ENCODE measurements around the gene PNLIP. TPM values are rescaled to one million over a fixed set of nuclear protein-coding genes. Genes with fewer than 3 reads are reported as not detected.

The PNLIP gene
- total and polyA plus RNA-seq, 8 donors = 1,789 to 39,320 (median 9,967) TPM

DNA sequence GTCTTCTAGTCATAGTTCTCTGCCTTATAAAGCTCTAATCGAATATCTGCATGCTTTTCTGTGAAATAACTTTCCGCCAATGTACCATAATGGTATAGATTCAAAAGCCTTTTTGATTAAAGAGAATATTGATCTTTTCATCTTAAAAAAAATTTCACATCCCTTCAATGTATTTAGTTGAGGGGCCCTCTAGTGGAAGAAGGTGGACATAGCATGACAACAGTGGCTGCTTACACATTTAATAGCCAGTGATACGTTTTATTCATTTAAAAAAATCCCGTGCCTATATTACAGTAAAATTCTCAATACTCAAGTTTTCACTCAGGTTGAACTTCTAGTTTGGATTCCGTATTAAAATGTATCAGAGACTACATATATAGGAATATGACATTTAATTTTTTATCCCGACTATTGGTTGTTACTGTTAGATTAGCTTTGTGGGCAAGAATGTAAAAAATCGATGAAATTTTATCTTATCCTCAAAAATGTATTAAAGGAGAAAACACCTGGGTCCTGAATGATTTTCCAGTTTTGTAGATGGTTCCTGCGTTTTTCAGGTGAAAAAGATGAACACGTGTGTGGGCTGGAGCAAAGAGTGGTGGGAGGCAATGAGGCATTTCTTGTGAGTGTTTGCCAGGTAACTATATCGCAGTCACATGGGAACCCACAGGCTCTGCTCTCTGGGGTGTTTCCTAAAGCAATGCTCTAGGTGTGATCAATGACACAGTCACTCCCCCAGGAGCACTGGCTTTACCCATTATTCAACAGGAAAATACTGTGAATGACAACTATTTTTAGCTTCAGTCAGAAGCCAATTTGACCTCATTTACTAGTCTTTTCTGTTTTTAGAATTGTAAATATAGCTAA, 24.1 kb upstream of the PNLIP start:
- H3K36me3 ChIP-seq = no peaks in the 10 kb centered on the region
- peak overlapping the region; percentile 10 to 83 (median 41) for H3K27ac ChIP-seq
- peaks cover 4 to 28% (median 6%) of the 10 kb centered on the region in 3 donors for H3K4me1 ChIP-seq
- TF ChIP-seq, protein P1, sequence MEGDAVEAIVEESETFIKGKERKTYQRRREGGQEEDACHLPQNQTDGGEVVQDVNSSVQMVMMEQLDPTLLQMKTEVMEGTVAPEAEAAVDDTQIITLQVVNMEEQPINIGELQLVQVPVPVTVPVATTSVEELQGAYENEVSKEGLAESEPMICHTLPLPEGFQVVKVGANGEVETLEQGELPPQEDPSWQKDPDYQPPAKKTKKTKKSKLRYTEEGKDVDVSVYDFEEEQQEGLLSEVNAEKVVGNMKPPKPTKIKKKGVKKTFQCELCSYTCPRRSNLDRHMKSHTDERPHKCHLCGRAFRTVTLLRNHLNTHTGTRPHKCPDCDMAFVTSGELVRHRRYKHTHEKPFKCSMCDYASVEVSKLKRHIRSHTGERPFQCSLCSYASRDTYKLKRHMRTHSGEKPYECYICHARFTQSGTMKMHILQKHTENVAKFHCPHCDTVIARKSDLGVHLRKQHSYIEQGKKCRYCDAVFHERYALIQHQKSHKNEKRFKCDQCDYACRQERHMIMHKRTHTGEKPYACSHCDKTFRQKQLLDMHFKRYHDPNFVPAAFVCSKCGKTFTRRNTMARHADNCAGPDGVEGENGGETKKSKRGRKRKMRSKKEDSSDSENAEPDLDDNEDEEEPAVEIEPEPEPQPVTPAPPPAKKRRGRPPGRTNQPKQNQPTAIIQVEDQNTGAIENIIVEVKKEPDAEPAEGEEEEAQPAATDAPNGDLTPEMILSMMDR (IDR thresholded peaks at IDR 0.05) = peak; percentile 33 to 82 (median 72)
- WGBS, 2 donors = 11 to 13% methylated on average over 10 of the region's 10 CpGs
- FAIRE-seq = peak; percentile 45
- intact Hi-C loops (cut with DNase I) = no loop called here
- DNase-seq = peak in 3 of 6 donors; percentile 49 to 55 (median 54)
- no peaks in the 10 kb centered on the region for H3K27me3 ChIP-seq
- peak; percentile 62 to 84 (median 80) for ATAC-seq
- no peaks in the 10 kb centered on the region for H3K9me3 ChIP-seq
- peak overlapping the region in 1 of 4 donors; percentile 12 for H3K4me3 ChIP-seq

DNA sequence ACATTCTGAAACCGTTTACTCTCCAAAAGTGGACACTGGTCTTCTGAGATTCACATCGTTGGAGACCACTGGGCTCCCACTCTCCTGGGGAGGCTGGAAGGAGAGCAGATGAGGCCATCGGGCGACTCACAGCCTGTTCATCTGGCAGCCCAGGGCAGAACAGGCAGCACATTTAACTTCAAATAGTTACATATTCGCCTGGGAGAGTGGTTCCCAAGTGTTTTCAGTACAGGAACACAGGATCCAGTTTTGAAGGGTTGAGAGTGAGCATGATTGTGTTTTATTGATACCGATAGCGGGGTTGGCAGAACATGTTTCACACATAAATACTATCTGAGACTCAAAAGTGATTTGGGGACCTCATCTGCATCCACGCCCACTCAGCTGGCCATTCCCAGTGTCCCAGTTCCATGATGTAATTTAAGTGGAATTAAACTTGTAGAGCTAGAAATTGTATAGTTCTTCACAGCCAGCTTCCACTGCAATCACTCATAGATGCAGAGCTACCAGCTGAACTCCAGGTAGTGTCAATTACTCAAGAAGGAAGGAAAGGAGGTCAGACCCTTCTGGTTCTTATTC, 22.8 kb upstream of the PNLIP start:
- WGBS, 2 donors = 42 to 55% methylated on average over 8 of the region's 8 CpGs
- no peaks in the 10 kb centered on the region for H3K36me3 ChIP-seq
- peak in 1 of 6 donors; percentile 55 for DNase-seq
- H3K4me1 ChIP-seq = peaks cover 6 to 28% (median 6%) of the 10 kb centered on the region in 3 donors
- FAIRE-seq = no peak
- no peaks in the 10 kb centered on the region for H3K27me3 ChIP-seq
- H3K4me3 ChIP-seq = no peak overlapping the region
- H3K27ac ChIP-seq = peak overlapping the region; percentile 17 to 83 (median 48)
- intact Hi-C loops (cut with DNase I) = no loop called here
- no peaks in the 10 kb centered on the region for H3K9me3 ChIP-seq
- ATAC-seq = peak; percentile 23 to 50 (median 42)
- TF ChIP-seq, protein P1 (IDR thresholded peaks at IDR 0.05) = no peak

DNA sequence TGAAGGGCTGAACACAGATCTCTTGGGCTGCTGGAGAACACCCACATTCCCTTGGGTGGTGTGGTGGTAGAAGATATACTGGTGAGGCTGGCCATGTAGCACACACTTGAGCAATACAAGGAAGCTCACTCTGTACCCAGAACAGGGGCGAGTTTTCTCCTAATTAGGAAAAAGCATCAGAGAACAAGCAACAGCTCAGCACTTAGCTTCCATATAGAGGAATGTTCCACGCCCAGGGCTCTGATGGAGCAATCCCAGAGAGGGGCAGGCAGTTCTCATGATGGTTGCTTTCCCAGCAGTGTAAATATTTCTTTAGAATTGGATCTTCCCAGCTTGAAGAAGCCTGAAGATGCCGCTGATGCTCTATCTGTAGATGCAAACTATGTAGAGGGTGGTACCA, 21.0 kb upstream of the PNLIP start:
- Histone ChIP-seq H3K9me3 (no peaks in the 10 kb centered on the region), H3K27ac (no peak overlapping the region), H3K4me3 (no peak overlapping the region), H3K27me3 (no peaks in the 10 kb centered on the region), H3K4me1 (peaks cover 6 to 28% (median 6%) of the 10 kb centered on the region in 3 donors), H3K36me3 (no peaks in the 10 kb centered on the region)
- DNase-seq (no peak), FAIRE-seq (no peak), ATAC-seq (no peak)
- TF ChIP-seq, protein P1 (IDR thresholded peaks at IDR 0.05) = no peak
- intact Hi-C loops (cut with DNase I) = no loop called here
- WGBS, 2 donors = 89 to 93% methylated on average over 3 of the region's 3 CpGs

DNA sequence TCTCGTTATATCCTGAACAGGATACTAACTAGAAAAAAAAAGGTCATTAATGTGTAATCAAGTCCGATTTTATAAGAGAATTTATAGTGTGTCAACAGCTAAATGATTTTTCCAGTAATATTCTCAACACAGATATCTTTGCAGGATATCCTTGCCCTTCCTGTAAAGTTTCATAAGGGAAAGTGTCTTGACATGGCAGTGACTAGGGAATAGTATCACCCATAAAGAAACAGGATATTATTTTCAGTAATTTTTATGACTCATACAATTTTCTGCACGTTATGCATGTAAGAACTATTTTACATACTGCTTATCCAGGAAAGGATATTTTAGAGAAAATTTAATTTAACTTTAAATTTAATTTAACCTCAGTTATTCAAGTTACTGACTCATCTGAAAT, 19.5 kb upstream of the PNLIP start:
- FAIRE-seq (peak; percentile 43), DNase-seq (no peak), ATAC-seq (peak in 1 of 4 donors; percentile 11)
- H3K9me3 ChIP-seq = no peaks in the 10 kb centered on the region
- H3K36me3 ChIP-seq = no peaks in the 10 kb centered on the region
- H3K27ac ChIP-seq = peak overlapping the region in 1 of 4 donors; percentile 50
- H3K4me3 ChIP-seq = no peak overlapping the region
- TF ChIP-seq, protein P1 (IDR thresholded peaks at IDR 0.05) = no peak
- H3K4me1 ChIP-seq = peaks cover 6 to 28% (median 6%) of the 10 kb centered on the region in 3 donors
- H3K27me3 ChIP-seq = no peaks in the 10 kb centered on the region
- intact Hi-C loops (cut with DNase I) = no loop called here
- WGBS, 2 donors = 33 to 35% methylated on average over 3 of the region's 3 CpGs
